ENCODE measurements around the gene AUTS2. TPM values are rescaled to one million over a fixed set of nuclear protein-coding genes. Genes with fewer than 3 reads are reported as not detected.

Gene AUTS2
- total and polyA plus RNA-seq, 4 donors = 4.9 to 24.4 (median 7.0) TPM

GRCh38 chr7:70627461-70627860 lies 1029.2 kb downstream of the AUTS2 start (continued):
- TF ChIP-seq CTCF (IDR thresholded peaks at IDR 0.05; ENCODE audit: low read depth, low read length, missing input control) (no peak), RXRA (IDR thresholded peaks at IDR 0.05) (no peak)

- Histone ChIP-seq H3K9me3 (ENCODE audit: control insufficient read depth in 4 of 4, low read length in 3 of 4) (no peaks in the 10 kb centered on the region), H3K36me3 (ENCODE audit: control insufficient read depth in 4 of 4, insufficient read depth in 3 of 4, low read depth in 1 of 4, low read length in 3 of 4) (no peaks in the 10 kb centered on the region), H3K9ac (ENCODE audit: low read depth in 1 of 2, low read length in 2 of 2) (no peak overlapping the region), H3K4me1 (ENCODE audit: control insufficient read depth in 4 of 4, insufficient read depth in 4 of 4, low read length in 3 of 4) (no peaks in the 10 kb centered on the region), H3K27ac (ENCODE audit: low read depth in 1 of 2, low read length in 2 of 2) (no peak overlapping the region), H3K27me3 (ENCODE audit: control insufficient read depth in 4 of 4, insufficient read depth in 4 of 4, low read length in 3 of 4) (no peaks in the 10 kb centered on the region), H3K4me3 (ENCODE audit: low read depth in 1 of 3, low read length in 3 of 3) (no peak overlapping the region)
- DNase-seq (ENCODE audit: low spot score) = no peak
- TF ChIP-seq FOXA2 (IDR thresholded peaks at IDR 0.05) (no peak), TAF1 (conservative IDR thresholded peaks at IDR 0.05) (no peak), YY1 (IDR thresholded peaks at IDR 0.05) (no peak), MAX (IDR thresholded peaks at IDR 0.05) (no peak), ZBTB33 (IDR thresholded peaks at IDR 0.05) (no peak), CTCF (IDR thresholded peaks at IDR 0.05; ENCODE audit: low read depth, low read length, missing input control) (no peak), SP1 (IDR thresholded peaks at IDR 0.05) (no peak)
- TF ChIP-seq, protein P1, sequence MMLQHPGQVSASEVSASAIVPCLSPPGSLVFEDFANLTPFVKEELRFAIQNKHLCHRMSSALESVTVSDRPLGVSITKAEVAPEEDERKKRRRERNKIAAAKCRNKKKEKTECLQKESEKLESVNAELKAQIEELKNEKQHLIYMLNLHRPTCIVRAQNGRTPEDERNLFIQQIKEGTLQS (IDR thresholded peaks at IDR 0.05) = no peak
- TF ChIP-seq, protein P2, sequence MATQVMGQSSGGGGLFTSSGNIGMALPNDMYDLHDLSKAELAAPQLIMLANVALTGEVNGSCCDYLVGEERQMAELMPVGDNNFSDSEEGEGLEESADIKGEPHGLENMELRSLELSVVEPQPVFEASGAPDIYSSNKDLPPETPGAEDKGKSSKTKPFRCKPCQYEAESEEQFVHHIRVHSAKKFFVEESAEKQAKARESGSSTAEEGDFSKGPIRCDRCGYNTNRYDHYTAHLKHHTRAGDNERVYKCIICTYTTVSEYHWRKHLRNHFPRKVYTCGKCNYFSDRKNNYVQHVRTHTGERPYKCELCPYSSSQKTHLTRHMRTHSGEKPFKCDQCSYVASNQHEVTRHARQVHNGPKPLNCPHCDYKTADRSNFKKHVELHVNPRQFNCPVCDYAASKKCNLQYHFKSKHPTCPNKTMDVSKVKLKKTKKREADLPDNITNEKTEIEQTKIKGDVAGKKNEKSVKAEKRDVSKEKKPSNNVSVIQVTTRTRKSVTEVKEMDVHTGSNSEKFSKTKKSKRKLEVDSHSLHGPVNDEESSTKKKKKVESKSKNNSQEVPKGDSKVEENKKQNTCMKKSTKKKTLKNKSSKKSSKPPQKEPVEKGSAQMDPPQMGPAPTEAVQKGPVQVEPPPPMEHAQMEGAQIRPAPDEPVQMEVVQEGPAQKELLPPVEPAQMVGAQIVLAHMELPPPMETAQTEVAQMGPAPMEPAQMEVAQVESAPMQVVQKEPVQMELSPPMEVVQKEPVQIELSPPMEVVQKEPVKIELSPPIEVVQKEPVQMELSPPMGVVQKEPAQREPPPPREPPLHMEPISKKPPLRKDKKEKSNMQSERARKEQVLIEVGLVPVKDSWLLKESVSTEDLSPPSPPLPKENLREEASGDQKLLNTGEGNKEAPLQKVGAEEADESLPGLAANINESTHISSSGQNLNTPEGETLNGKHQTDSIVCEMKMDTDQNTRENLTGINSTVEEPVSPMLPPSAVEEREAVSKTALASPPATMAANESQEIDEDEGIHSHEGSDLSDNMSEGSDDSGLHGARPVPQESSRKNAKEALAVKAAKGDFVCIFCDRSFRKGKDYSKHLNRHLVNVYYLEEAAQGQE (IDR thresholded peaks at IDR 0.05) = no peak
- WGBS = 92% methylated on average over 7 of the region's 7 CpGs
Measured at GRCh38 chr7:70630440-70630817, 1032.2 kb downstream of the AUTS2 start.
